CD4-positive, alpha-beta memory T cell (primary cell): Measurements from ENCODE around the gene MAP6. TPM values are rescaled to one million over a fixed set of nuclear protein-coding genes. Genes with fewer than 3 reads are reported as not detected.

Source experiments
- CTCF ChIA-PET: fragments of 350-600 bp; sonication (Branson Sonifier 250); formaldehyde crosslinking; loops from one replicate; lab custom pipeline; 2021; ENCODE audit warnings: inconsistent platforms; ENCODE audit not compliant: partially characterized antibody; lab: Charles Lee
- POLR2A ChIA-PET: fragments of 350-600 bp; sonication (Branson Sonifier 250); formaldehyde crosslinking; loops from one replicate; lab custom pipeline; 2021; ENCODE audit not compliant: partially characterized antibody; lab: Charles Lee
- DNase-seq, 5 donors: peaks; one replicate each; pipeline versions ENCODE4 v3.0.0 to v3.0.0-alpha.2; 2020 to 2022; ENCODE audit warnings: mixed read lengths in 1 of 5
- H3K27ac ChIP-seq: one replicate; pipeline ENCODE4 v1.7.0; 2013; ENCODE audit warnings: low read depth, low read length
- H3K27me3 ChIP-seq: 2 replicates; pipeline ENCODE4 v1.7.0; 2013; ENCODE audit warnings: mild to moderate bottlenecking, low read length, moderate library complexity; ENCODE audit not compliant: insufficient read depth
- H3K36me3 ChIP-seq: 2 replicates; pipeline ENCODE4 v1.7.0; 2013; ENCODE audit warnings: mild to moderate bottlenecking, low read length, moderate library complexity; ENCODE audit not compliant: insufficient read depth
- H3K4me1 ChIP-seq: 2 replicates; pipeline ENCODE4 v1.7.0; 2013; ENCODE audit warnings: mild to moderate bottlenecking, low read length, moderate library complexity; ENCODE audit not compliant: insufficient read depth
- H3K4me3 ChIP-seq, 2 donors: one replicate each; pipeline ENCODE4 v1.7.0; 2013; ENCODE audit warnings: low read length in 2 of 2, mild to moderate bottlenecking in 1 of 2
- H3K9me3 ChIP-seq, 2 donors: one replicate each; pipeline ENCODE4 v1.7.0; 2013; ENCODE audit warnings: low read length in 2 of 2, control low read depth in 1 of 2; ENCODE audit not compliant: control insufficient read depth in 1 of 2
- H3K27ac Mint-ChIP-seq, 7 donors: one replicate each; pipeline ENCODE4 v1.8.0; 2020 to 2021; ENCODE audit warnings: mixed read lengths in 7 of 7, mild to moderate bottlenecking in 6 of 7, inconsistent platforms in 3 of 7, moderate library complexity in 3 of 7
- H3K27me3 Mint-ChIP-seq, 2 donors: one replicate each; pipeline ENCODE4 v1.8.0; 2020 to 2021; ENCODE audit warnings: mixed read lengths in 2 of 2
- H3K36me3 Mint-ChIP-seq, 2 donors: one replicate each; pipeline ENCODE4 v1.8.0; 2020 to 2021; ENCODE audit warnings: mixed read lengths in 2 of 2, inconsistent platforms in 1 of 2, mild to moderate bottlenecking in 1 of 2
- H3K4me1 Mint-ChIP-seq, 4 donors: one replicate each; pipeline ENCODE4 v1.8.0; 2020 to 2021; ENCODE audit warnings: mixed read lengths in 4 of 4, mild to moderate bottlenecking in 1 of 4
- H3K4me3 Mint-ChIP-seq, 8 donors: one replicate each; pipeline ENCODE4 v1.8.0; 2020 to 2021; ENCODE audit warnings: mixed read lengths in 8 of 8, mild to moderate bottlenecking in 7 of 8, moderate library complexity in 6 of 8, inconsistent platforms in 3 of 8
- H3K9me3 Mint-ChIP-seq, 8 donors: one replicate each; pipeline ENCODE4 v1.8.0; 2020 to 2021; ENCODE audit warnings: mixed read lengths in 8 of 8, mild to moderate bottlenecking in 5 of 8, inconsistent platforms in 3 of 8, moderate library complexity in 1 of 8
- intact Hi-C: fragments of 100-400 bp; cut with micrococcal nuclease; formaldehyde crosslinking; loops from one replicate; pipeline ENCODE4 v1.15.1; 2023
- polyA plus RNA-seq, 2 donors: library from polyadenylated mRNA; unstranded; fragments of 300-500 nt; fragmentation: Illumina TruSeq; gene quantifications; one replicate each; pipeline ENCODE4 v1.2.3, GENCODE V29; 2021
- total RNA-seq, 2 experiments: library from RNA; stranded (reverse); gene quantifications; one replicate each; pipeline ENCODE4 v1.2.3, GENCODE V29; 2021

The MAP6 gene
- total and polyA plus RNA-seq, 4 experiments from 2014 or later = not detected

- DNase-seq = no peak
- H3K4me3 Mint-ChIP-seq = no peak overlapping the region
- intact Hi-C loops = no loop called here
- H3K4me1 ChIP-seq = no peaks in the 10 kb centered on the region
- H3K27me3 Mint-ChIP-seq = peaks cover 0 to 1% of the 10 kb centered on the region in 2 donors
- H3K9me3 Mint-ChIP-seq = no peaks in the 10 kb centered on the region
- H3K36me3 ChIP-seq = no peaks in the 10 kb centered on the region
- no peaks in the 10 kb centered on the region for H3K9me3 ChIP-seq
- no peak overlapping the region for H3K4me3 ChIP-seq
- ChIA-PET CTCF (interaction anchor here (1.3 kb wide), 1 partner anchor 12 kb away, joined by 3 read pairs; no protein-coding TSS in a partner anchor), POLR2A (no interaction called here)
- peak overlapping the region in 1 of 7 donors; percentile 13 for H3K27ac Mint-ChIP-seq
- H3K36me3 Mint-ChIP-seq = no peaks in the 10 kb centered on the region
- peaks cover 1% of the 10 kb centered on the region for H3K27me3 ChIP-seq
- no peak overlapping the region for H3K27ac ChIP-seq
- H3K4me1 Mint-ChIP-seq = no peaks in the 10 kb centered on the region
Observed at GRCh38 chr11:75598900-75599299, 69.9 kb downstream of the MAP6 start.

- CTCF ChIA-PET = interaction anchor here (1.1 kb wide), 1 partner anchor 20 kb away, joined by 3 read pairs; no protein-coding TSS in a partner anchor
- H3K9me3 ChIP-seq = no peaks in the 10 kb centered on the region
- Mint-ChIP-seq H3K4me3 (no peak overlapping the region), H3K27me3 (peaks cover 0 to 1% of the 10 kb centered on the region in 2 donors), H3K4me1 (no peaks in the 10 kb centered on the region), H3K9me3 (no peaks in the 10 kb centered on the region), H3K36me3 (no peaks in the 10 kb centered on the region), H3K27ac (no peak overlapping the region)
- no peaks in the 10 kb centered on the region for H3K36me3 ChIP-seq
- no peak overlapping the region for H3K27ac ChIP-seq
- no peak overlapping the region for H3K4me3 ChIP-seq
- no peak for DNase-seq
- H3K27me3 ChIP-seq = no peaks in the 10 kb centered on the region
- intact Hi-C loops = no loop called here
- H3K4me1 ChIP-seq = no peaks in the 10 kb centered on the region
- POLR2A ChIA-PET = no interaction called here
Observed at GRCh38 chr11:75598264-75598663, 70.6 kb downstream of the MAP6 start.

- Histone ChIP-seq H3K4me1 (peaks cover 3% of the 10 kb centered on the region), H3K9me3 (no peaks in the 10 kb centered on the region), H3K27me3 (no peaks in the 10 kb centered on the region), H3K36me3 (no peaks in the 10 kb centered on the region), H3K27ac (no peak overlapping the region), H3K4me3 (no peak overlapping the region)
- ChIA-PET CTCF (interaction anchor here (1.1 kb wide), 1 partner anchor 20 kb away, joined by 3 read pairs; no protein-coding TSS in a partner anchor), POLR2A (no interaction called here)
- H3K4me3 Mint-ChIP-seq = no peak overlapping the region
- H3K4me1 Mint-ChIP-seq = peaks cover 4 to 6% (median 5%) of the 10 kb centered on the region in 4 donors
- H3K36me3 Mint-ChIP-seq = no peaks in the 10 kb centered on the region
- H3K27me3 Mint-ChIP-seq = peaks cover 0 to 1% of the 10 kb centered on the region in 2 donors
- intact Hi-C loops = no loop called here
- DNase-seq = no peak
- H3K27ac Mint-ChIP-seq = no peak overlapping the region
- no peaks in the 10 kb centered on the region for H3K9me3 Mint-ChIP-seq
Observed at GRCh38 chr11:75597636-75598035, 71.2 kb downstream of the MAP6 start.

GRCh38 chr11:75596914-75597313 lies 71.9 kb downstream of the MAP6 start:
- no peak overlapping the region for H3K27ac Mint-ChIP-seq
- H3K9me3 Mint-ChIP-seq = no peaks in the 10 kb centered on the region
- CTCF ChIA-PET = no interaction called here
- H3K27me3 ChIP-seq = no peaks in the 10 kb centered on the region
- no peak overlapping the region for H3K4me3 Mint-ChIP-seq
- peaks cover 9% of the 10 kb centered on the region for H3K4me1 ChIP-seq
- intact Hi-C loops = no loop called here
- H3K4me3 ChIP-seq = no peak overlapping the region
- POLR2A ChIA-PET = no interaction called here
- H3K4me1 Mint-ChIP-seq = peaks cover 9 to 13% (median 12%) of the 10 kb centered on the region in 4 donors
- no peaks in the 10 kb centered on the region for H3K9me3 ChIP-seq
- H3K36me3 ChIP-seq = no peaks in the 10 kb centered on the region
- H3K27me3 Mint-ChIP-seq = peaks cover 0 to 1% of the 10 kb centered on the region in 2 donors
- H3K27ac ChIP-seq = no peak overlapping the region
- no peak for DNase-seq
- no peaks in the 10 kb centered on the region for H3K36me3 Mint-ChIP-seq

GRCh38 chr11:75595429-75595828 lies 73.4 kb downstream of the MAP6 start:
- Histone ChIP-seq H3K36me3 (no peaks in the 10 kb centered on the region), H3K4me1 (peaks cover 9% of the 10 kb centered on the region), H3K27me3 (no peaks in the 10 kb centered on the region), H3K9me3 (no peaks in the 10 kb centered on the region), H3K4me3 (no peak overlapping the region), H3K27ac (no peak overlapping the region)
- H3K27me3 Mint-ChIP-seq = peaks cover 0 to 1% of the 10 kb centered on the region in 2 donors
- no peak for DNase-seq
- no peak overlapping the region for H3K4me3 Mint-ChIP-seq
- ChIA-PET CTCF (interaction anchor here (0.9 to 1.4 kb wide), 2 partner anchors 9 to 49 kb away, joined by 3 to 4 read pairs; no protein-coding TSS in a partner anchor), POLR2A (no interaction called here)
- H3K9me3 Mint-ChIP-seq = no peaks in the 10 kb centered on the region
- H3K36me3 Mint-ChIP-seq = no peaks in the 10 kb centered on the region
- H3K4me1 Mint-ChIP-seq = peaks cover 9 to 15% (median 12%) of the 10 kb centered on the region in 4 donors
- intact Hi-C loops = no loop called here
- H3K27ac Mint-ChIP-seq = peak overlapping the region in 1 of 7 donors; percentile 57

GRCh38 chr11:75594211-75594610 lies 74.6 kb downstream of the MAP6 start:
- Histone ChIP-seq H3K27me3 (no peaks in the 10 kb centered on the region), H3K27ac (no peak overlapping the region), H3K4me1 (peaks cover 9% of the 10 kb centered on the region), H3K4me3 (no peak overlapping the region), H3K36me3 (no peaks in the 10 kb centered on the region), H3K9me3 (no peaks in the 10 kb centered on the region)
- Mint-ChIP-seq H3K27ac (no peak overlapping the region), H3K4me1 (peaks cover 9 to 15% (median 12%) of the 10 kb centered on the region in 4 donors), H3K4me3 (no peak overlapping the region), H3K36me3 (no peaks in the 10 kb centered on the region), H3K27me3 (peaks cover 0 to 1% of the 10 kb centered on the region in 2 donors), H3K9me3 (no peaks in the 10 kb centered on the region)
- DNase-seq = no peak
- intact Hi-C loops = no loop called here
- CTCF ChIA-PET = interaction anchor here (0.9 to 1.4 kb wide), 2 partner anchors 18 to 48 kb away, joined by 4 read pairs; no protein-coding TSS in a partner anchor
- POLR2A ChIA-PET = no interaction called here

- POLR2A ChIA-PET = no interaction called here
Observed at GRCh38 chr11:75593286-75593915, 75.4 kb downstream of the MAP6 start.

More at GRCh38 chr11:75593286-75593915, 75.4 kb downstream of the MAP6 start:
- Histone ChIP-seq H3K36me3 (no peaks in the 10 kb centered on the region), H3K27me3 (no peaks in the 10 kb centered on the region), H3K4me3 (no peak overlapping the region), H3K4me1 (peaks cover 9% of the 10 kb centered on the region), H3K27ac (no peak overlapping the region), H3K9me3 (no peaks in the 10 kb centered on the region)
- H3K4me3 Mint-ChIP-seq = no peak overlapping the region
- no peaks in the 10 kb centered on the region for H3K9me3 Mint-ChIP-seq
- H3K27ac Mint-ChIP-seq = no peak overlapping the region
- no peak for DNase-seq
- H3K36me3 Mint-ChIP-seq = no peaks in the 10 kb centered on the region
- H3K4me1 Mint-ChIP-seq = peaks cover 9 to 15% (median 12%) of the 10 kb centered on the region in 4 donors
- intact Hi-C loops = no loop called here
- H3K27me3 Mint-ChIP-seq = peaks cover 0 to 1% of the 10 kb centered on the region in 2 donors
- CTCF ChIA-PET = no interaction called here
